Activated CD8-positive, alpha-beta T cell treated with anti-CD3 and anti-CD28 coated beads for 36 hours (primary cell): ENCODE results near the gene EED. TPM values are rescaled to one million over a fixed set of nuclear protein-coding genes. Genes with fewer than 3 reads are reported as not detected.
A peak's percentile ranks its signal among the peaks of the same experiment; 100 is the strongest.

ENCODE experiments used
- ATAC-seq: fragments of 200-7000 bp; cut with Tn5 transposase; one replicate; pipeline ENCODE4 v1.10.0; 2021; ENCODE audit warnings: mild to moderate bottlenecking, moderate library complexity
- CTCF ChIA-PET: fragments of 350-600 bp; sonication (Branson Sonifier 250); formaldehyde crosslinking; loops from one replicate; lab custom pipeline; 2021; ENCODE audit warnings: antibody characterized with exemption; lab: Charles Lee
- POLR2A ChIA-PET: fragments of 350-600 bp; sonication (Branson Sonifier 250); formaldehyde crosslinking; loops from one replicate; lab custom pipeline; 2021; ENCODE audit warnings: antibody characterized with exemption; lab: Charles Lee
- DNase-seq: peaks from one replicate; pipeline ENCODE4 v3.0.0-alpha.2; 2020
- H3K27ac Mint-ChIP-seq: one replicate; pipeline ENCODE4 v1.8.0; 2021; ENCODE audit warnings: mild to moderate bottlenecking, mixed read lengths
- H3K27me3 Mint-ChIP-seq: one replicate; pipeline ENCODE4 v1.8.0; 2021; ENCODE audit warnings: mixed read lengths
- H3K36me3 Mint-ChIP-seq: one replicate; pipeline ENCODE4 v1.8.0; 2021; ENCODE audit warnings: low read depth, mixed read lengths
- H3K4me1 Mint-ChIP-seq: one replicate; pipeline ENCODE4 v1.8.0; 2021; ENCODE audit warnings: low read depth, mixed read lengths
- H3K4me3 Mint-ChIP-seq: one replicate; pipeline ENCODE4 v1.8.0; 2021; ENCODE audit warnings: mild to moderate bottlenecking, moderate library complexity, mixed read lengths
- H3K9me3 Mint-ChIP-seq: one replicate; pipeline ENCODE4 v1.8.0; 2021; ENCODE audit warnings: mixed read lengths
- CTCF ChIP-seq: fragments of 200-600 bp; IDR thresholded peaks from one replicate; pipeline ENCODE4 v1.8.0; 2022; ENCODE audit warnings: antibody characterized with exemption, mild to moderate bottlenecking
- intact Hi-C: fragments of 100-400 bp; cut with micrococcal nuclease; formaldehyde crosslinking; loops from one replicate; pipeline ENCODE4 v1.10.0; 2022
- total RNA-seq, 2 experiments: library from RNA; stranded (reverse); gene quantifications; one replicate each; pipeline ENCODE4 v1.2.3, GENCODE V29; 2021

The EED gene
- total RNA-seq, 2 experiments from 2014 or later: 114 to 117 TPM

GRCh38 chr11:86257446-86257845, 12.9 kb downstream of the EED start:
- intact Hi-C loops: no loop called here
- Mint-ChIP-seq H3K4me3 (no peak overlapping the region), H3K27me3 (no peaks in the 10 kb centered on the region), H3K9me3 (no peaks in the 10 kb centered on the region), H3K36me3 (peaks cover 57% of the 10 kb centered on the region), H3K4me1 (peaks cover 23% of the 10 kb centered on the region), H3K27ac (no peak overlapping the region)
- no peak for TF ChIP-seq CTCF
- CTCF ChIA-PET: interaction anchor here (1.6 kb wide), 1 partner anchor 216 kb away, joined by 3 read pairs; no protein-coding TSS in a partner anchor
- ATAC-seq: no peak
- POLR2A ChIA-PET: no interaction called here
- no peak for DNase-seq

GRCh38 chr11:86259730-86260129, 15.2 kb downstream of the EED start:
- ATAC-seq: no peak
- Mint-ChIP-seq H3K27me3 (no peaks in the 10 kb centered on the region), H3K36me3 (peaks cover 69% of the 10 kb centered on the region), H3K4me3 (no peak overlapping the region), H3K9me3 (no peaks in the 10 kb centered on the region), H3K4me1 (peaks cover 27% of the 10 kb centered on the region), H3K27ac (no peak overlapping the region)
- TF ChIP-seq CTCF: no peak
- ChIA-PET POLR2A (interaction anchor here (0.7 to 2.2 kb wide), 4 partner anchors 8 to 171 kb away, joined by 3 to 8 read pairs (median 4); no protein-coding TSS in a partner anchor), CTCF (interaction anchor here (1.3 kb wide), 1 partner anchor 66 kb away, joined by 3 read pairs; no protein-coding TSS in a partner anchor)
- intact Hi-C loops: no loop called here
- no peak for DNase-seq

GRCh38 chr11:86261328-86261727, 16.8 kb downstream of the EED start:
- intact Hi-C loops: no loop called here
- no peak overlapping the region for H3K27ac Mint-ChIP-seq
- no peaks in the 10 kb centered on the region for H3K9me3 Mint-ChIP-seq
- no peak for TF ChIP-seq CTCF
- peaks cover 28% of the 10 kb centered on the region for H3K4me1 Mint-ChIP-seq
- DNase-seq (no peak), ATAC-seq (no peak)
- POLR2A ChIA-PET: interaction anchor here (0.7 to 2.2 kb wide), 7 partner anchors 8 to 194 kb away, joined by 3 to 8 read pairs (median 3); partner anchors contain the start of gene EED
- CTCF ChIA-PET: interaction anchor here (1.2 to 1.8 kb wide), 3 partner anchors 10 to 15 kb away, joined by 4 to 7 read pairs (median 5); no protein-coding TSS in a partner anchor
- H3K36me3 Mint-ChIP-seq: peaks cover 66% of the 10 kb centered on the region
- H3K4me3 Mint-ChIP-seq: no peak overlapping the region
- no peaks in the 10 kb centered on the region for H3K27me3 Mint-ChIP-seq

- Mint-ChIP-seq H3K4me3 (no peak overlapping the region), H3K9me3 (no peaks in the 10 kb centered on the region), H3K27me3 (no peaks in the 10 kb centered on the region), H3K4me1 (peaks cover 25% of the 10 kb centered on the region), H3K27ac (no peak overlapping the region), H3K36me3 (peaks cover 60% of the 10 kb centered on the region)
- intact Hi-C loops: no loop called here
- DNase-seq: no peak
- no peak for ATAC-seq
- TF ChIP-seq CTCF: no peak
- CTCF ChIA-PET: interaction anchor here (1.1 kb wide), 1 partner anchor 32 kb away, joined by 3 read pairs; no protein-coding TSS in a partner anchor
- POLR2A ChIA-PET: interaction anchor here (0.9 to 1.9 kb wide), 3 partner anchors 9 to 17 kb away, joined by 3 to 6 read pairs (median 4); partner anchors contain the start of gene EED
Measured at GRCh38 chr11:86262387-86262786, 17.8 kb downstream of the EED start.

GRCh38 chr11:86264649-86265048, 20.1 kb downstream of the EED start:
- DNase-seq (no peak), ATAC-seq (no peak)
- Mint-ChIP-seq H3K4me1 (peaks cover 33% of the 10 kb centered on the region), H3K27ac (peak overlapping the region; percentile 26), H3K27me3 (no peaks in the 10 kb centered on the region), H3K9me3 (no peaks in the 10 kb centered on the region), H3K36me3 (peaks cover 62% of the 10 kb centered on the region), H3K4me3 (no peak overlapping the region)
- CTCF ChIA-PET: no interaction called here
- no peak for TF ChIP-seq CTCF
- POLR2A ChIA-PET: interaction anchor here (0.7 to 1.6 kb wide), 2 partner anchors 11 to 223 kb away, joined by 3 to 4 read pairs; no protein-coding TSS in a partner anchor
- intact Hi-C loops: no loop called here
